GM21529 (cell line): ENCODE measurements around the gene EPHB2.

ENCODE experiments used
- ATAC-seq: cut with Tn5 transposase; IDR thresholded peaks from one replicate; pipeline ENCODE4 v1.9.1; 2021; ENCODE audit not compliant: unreplicated experiment

EPHB2 gene

GRCh38 chr1:22876359-22877111 is 165.9 kb downstream of the EPHB2 start:
- no peak for ATAC-seq

GRCh38 chr1:22877112-22877915 is 166.7 kb downstream of the EPHB2 start:
- ATAC-seq = no peak

- no peak for ATAC-seq
These were observed 167.3 kb downstream of the EPHB2 start for GRCh38 chr1:22877980-22878379.

- ATAC-seq = no peak
These were observed 168.0 kb downstream of the EPHB2 start for GRCh38 chr1:22878626-22879025.

- no peak for ATAC-seq
These were observed 168.8 kb downstream of the EPHB2 start for GRCh38 chr1:22879445-22879844.

GRCh38 chr1:22880174-22880601 is 169.5 kb downstream of the EPHB2 start:
- no peak for ATAC-seq

GRCh38 chr1:22883406-22883805 is 172.8 kb downstream of the EPHB2 start:
- ATAC-seq = no peak

GRCh38 chr1:22884806-22885530 is 174.3 kb downstream of the EPHB2 start:
- no peak for ATAC-seq

- ATAC-seq = no peak
These were observed 175.6 kb downstream of the EPHB2 start for GRCh38 chr1:22886211-22886610.

- ATAC-seq = no peak
These were observed 176.9 kb downstream of the EPHB2 start for GRCh38 chr1:22887491-22887890.

- ATAC-seq = no peak
These were observed 177.9 kb downstream of the EPHB2 start for GRCh38 chr1:22888320-22889075.

- ATAC-seq = no peak
These were observed 178.7 kb downstream of the EPHB2 start for GRCh38 chr1:22889213-22889827.

- no peak for ATAC-seq
These were observed 182.2 kb downstream of the EPHB2 start for GRCh38 chr1:22892789-22893188.

GRCh38 chr1:22893292-22893691 is 182.7 kb downstream of the EPHB2 start:
- ATAC-seq = no peak

GRCh38 chr1:22895357-22895756 is 184.7 kb downstream of the EPHB2 start:
- no peak for ATAC-seq

GRCh38 chr1:22896184-22896583 is 185.5 kb downstream of the EPHB2 start:
- no peak for ATAC-seq

- no peak for ATAC-seq
These were observed 189.8 kb downstream of the EPHB2 start for GRCh38 chr1:22900451-22900850.

GRCh38 chr1:22903113-22903512 is 192.5 kb downstream of the EPHB2 start:
- no peak for ATAC-seq

- no peak for ATAC-seq
These were observed 196.3 kb downstream of the EPHB2 start for GRCh38 chr1:22906968-22907367.

- no peak for ATAC-seq
These were observed 196.9 kb downstream of the EPHB2 start for GRCh38 chr1:22907528-22907927.
